HepG2 (cell line): ENCODE measurements around the gene NDUFB10. TPM values are rescaled to one million over a fixed set of nuclear protein-coding genes. Genes with fewer than 3 reads are reported as not detected.

Experiments used
- ATAC-seq: fragments of 200-7000 bp; cut with Tn5 transposase; 3 replicates; pipeline ENCODE4 v1.9.1; 2020; ENCODE audit warnings: mild to moderate bottlenecking, moderate library complexity
- BruUV-seq: library from RNA; stranded (reverse); fragments of 400-500 nt; replicated peaks from 2 replicates; lab custom pipeline; 2021; lab: Mats Ljungman, UMichigan
- CTCF ChIA-PET: fragments of 300-600 bp; formaldehyde crosslinking; extraction: SDS; loops from one replicate; lab custom pipeline; 2021; ENCODE audit warnings: low total read pairs, inconsistent platforms, low intra/inter-chr PET ratio; lab: Yijun Ruan, JAX
- POLR2A ChIA-PET: fragments of 350-600 bp; sonication (Branson Sonifier 250); formaldehyde crosslinking; loops from one replicate; lab custom pipeline; 2020; ENCODE audit warnings: antibody characterized with exemption, inconsistent platforms; lab: Yijun Ruan, JAX
- DNase-seq: peaks from one replicate; pipeline ENCODE4 v3.0.0-alpha.2; 2015; ENCODE audit warnings: low spot score
- FAIRE-seq: peaks from 3 replicates; lab custom pipeline; 2011; peaks lifted over from hg19 to GRCh38; lab: Jason Lieb, UNC
- H2AFZ ChIP-seq: one replicate; pipeline ENCODE4 v1.6.1; 2011; ENCODE audit warnings: low read length, inconsistent platforms
- H3K27ac ChIP-seq: fragments of 300-600 bp; 3 replicates; pipeline ENCODE4 v1.8.0; 2011; ENCODE audit warnings: mixed run types, mild to moderate bottlenecking, mixed read lengths, low read length, inconsistent platforms; ENCODE audit not compliant: insufficient read depth; ENCODE audit errors: extremely low read length
- H3K27me3 ChIP-seq, 2 experiments: fragments of 200-600 bp in 1 of 2; 2 replicates in 1 of 2; 3 replicates in 1 of 2; pipeline versions ENCODE4 v1.6.0 to v1.8.0; 2011; ENCODE audit warnings: low read length in 2 of 2, mild to moderate bottlenecking in 2 of 2, moderate library complexity in 2 of 2, inconsistent platforms in 1 of 2; ENCODE audit not compliant: insufficient read depth in 2 of 2, control insufficient read depth in 1 of 2
- H3K36me3 ChIP-seq, 2 experiments: fragments of 200-600 bp in 1 of 2; replicated peaks in 1 of 2; 2 replicates in 1 of 2; 3 replicates in 1 of 2; pipeline versions ENCODE4 v1.5.1 to v1.8.0; 2011; ENCODE audit warnings: low read length in 2 of 2, inconsistent platforms in 1 of 2; ENCODE audit not compliant: insufficient read depth in 2 of 2, control insufficient read depth in 1 of 2
- H3K4me1 ChIP-seq: 2 replicates; pipeline ENCODE4 v1.5.1; 2012; ENCODE audit warnings: low read length, inconsistent platforms; ENCODE audit not compliant: insufficient read depth
- H3K4me2 ChIP-seq: 2 replicates; pipeline ENCODE4 v1.6.0; 2011; ENCODE audit warnings: low read depth, low read length, inconsistent platforms
- H3K4me3 ChIP-seq, 3 experiments: fragments of 200-600 bp in 1 of 3; sonication (generic), shearing (Covaris generic) in 1 of 3; replicated peaks in 1 of 3; 2 replicates each; pipeline ENCODE4 v1.5.1; 2011 to 2016; ENCODE audit warnings: low read length in 3 of 3, inconsistent platforms in 2 of 3, low read depth in 2 of 3, mild to moderate bottlenecking in 2 of 3, control low read depth in 1 of 3, mixed read lengths in 1 of 3; ENCODE audit not compliant: insufficient read depth in 1 of 3
- H3K79me2 ChIP-seq: one replicate; pipeline ENCODE4 v1.6.1; 2011; ENCODE audit warnings: low read length, inconsistent platforms; ENCODE audit not compliant: insufficient read depth
- H3K9ac ChIP-seq: 2 replicates; pipeline ENCODE4 v1.6.0; 2011; ENCODE audit warnings: mild to moderate bottlenecking, low read depth, low read length, inconsistent platforms; ENCODE audit not compliant: insufficient read depth
- H3K9me3 ChIP-seq: 2 replicates; pipeline ENCODE4 v1.5.1; 2012; ENCODE audit warnings: mild to moderate bottlenecking, low read length
- H4K20me1 ChIP-seq: 2 replicates; pipeline ENCODE4 v1.6.0; 2011; ENCODE audit warnings: inconsistent platforms, mild to moderate bottlenecking, low read length, moderate library complexity; ENCODE audit not compliant: insufficient read depth
- AGO2 ChIP-seq: fragments of 200-400 bp; formaldehyde crosslinking; optimal IDR thresholded peaks from 2 replicates; pipeline ENCODE3; 2017; ENCODE audit warnings: mild to moderate bottlenecking, low read depth, low read length, moderate library complexity
- CHCHD3 ChIP-seq: sonication (generic); formaldehyde crosslinking; IDR thresholded peaks from 2 replicates; pipeline ENCODE4 v1.8.0; 2022; ENCODE audit warnings: mild to moderate bottlenecking, missing genetic modification reagents, moderate library complexity
- IRF2 ChIP-seq: IDR thresholded peaks from 2 replicates; pipeline ENCODE4 v1.6.1; 2018; ENCODE audit warnings: missing genetic modification reagents, missing compliant biosample characterization
- MED8 ChIP-seq: sonication (generic); formaldehyde crosslinking; IDR thresholded peaks from 2 replicates; pipeline ENCODE4 v1.8.1; 2023; ENCODE audit warnings: mild to moderate bottlenecking, missing genetic modification reagents; ENCODE audit not compliant: insufficient replicate concordance
- PAF1 ChIP-seq: IDR thresholded peaks from 2 replicates; pipeline ENCODE4 v1.6.1; 2016; ENCODE audit warnings: missing genetic modification reagents, missing compliant biosample characterization
- SRY ChIP-seq: sonication (generic); formaldehyde crosslinking; IDR thresholded peaks from 2 replicates; pipeline ENCODE4 v1.8.0; 2022; ENCODE audit warnings: mild to moderate bottlenecking, missing genetic modification reagents
- SSRP1 ChIP-seq: IDR thresholded peaks from 2 replicates; pipeline ENCODE4 v1.6.1; 2016; ENCODE audit warnings: control low read depth
- ZNF354B ChIP-seq: sonication (generic); formaldehyde crosslinking; IDR thresholded peaks from 2 replicates; pipeline ENCODE4 v1.8.0; 2022; ENCODE audit warnings: mild to moderate bottlenecking, missing genetic modification reagents
- ZNF788 ChIP-seq: sonication (generic); formaldehyde crosslinking; IDR thresholded peaks from 2 replicates; pipeline ENCODE4 v1.5.0; 2020; ENCODE audit warnings: mild to moderate bottlenecking, missing genetic modification reagents, borderline replicate concordance
- ZNF883 ChIP-seq: sonication (generic); formaldehyde crosslinking; IDR thresholded peaks from 2 replicates; pipeline ENCODE4 v1.5.1; 2020; ENCODE audit warnings: mild to moderate bottlenecking, missing genetic modification reagents; ENCODE audit errors: not compliant biosample characterization
- WGBS: methylation state at CpG from one replicate; pipeline ENCODE4 v1.1.6; 2017; ENCODE audit warnings: low lambda C conversion rate; 5-methylcytosine and 5-hydroxymethylcytosine counted together
- in situ Hi-C: cut with HindIII; loops from 2 replicates; pipeline ENCODE4 v1.10.0; 2017; ENCODE audit warnings: low pct_unique_long_range_greater_than_20kb; ENCODE audit not compliant: extremely low pct_ligation_motif_present
- intact Hi-C: fragments of 100-400 bp; cut with micrococcal nuclease; formaldehyde crosslinking; loops from one replicate; pipeline ENCODE4 v1.10.0; 2022; ENCODE audit not compliant: unreplicated experiment
- polyA plus RNA-seq, 8 experiments: library from polyadenylated mRNA; depleted of rRNA in 3 of 8; stranded (reverse) in 7 of 8; unstranded in 1 of 8; fragments of >200 nt; fragmentation: Illumina TruSeq in 4 of 8; extraction: Trizol in 4 of 8; gene quantifications; 2 replicates each; pipeline versions ENCODE4 v1.2.1 to v1.2.3, GENCODE V29; 2011 to 2016; ENCODE audit warnings: low read depth in 4 of 8, missing spikeins in 1 of 8, mixed read lengths in 1 of 8; ENCODE audit not compliant: insufficient read depth in 1 of 8
- total RNA-seq, 5 experiments: library from RNA; depleted of rRNA; stranded (reverse); fragments of >200 nt; fragmentation: Illumina TruSeq; extraction: Trizol; gene quantifications; 2 replicates each; pipeline ENCODE4 v1.2.3, GENCODE V29; 2016; ENCODE audit warnings: low read depth in 1 of 5
- TF ChIP-seq, protein P1 (sequence below): sonication (generic); formaldehyde crosslinking; IDR thresholded peaks from 2 replicates; pipeline ENCODE4 v1.4.0; 2020; ENCODE audit warnings: mild to moderate bottlenecking, missing genetic modification reagents
- TF ChIP-seq, protein P2 (sequence below): IDR thresholded peaks from 2 replicates; pipeline ENCODE4 v1.6.1; 2016; ENCODE audit warnings: missing compliant biosample characterization, missing genetic modification reagents, borderline replicate concordance

Gene NDUFB10
- total and polyA plus RNA-seq, 2 of the 13 experiments (the other 11 are each of a cell fraction or from before 2014, with no cell fraction given): 68.6 to 157 TPM

DNA sequence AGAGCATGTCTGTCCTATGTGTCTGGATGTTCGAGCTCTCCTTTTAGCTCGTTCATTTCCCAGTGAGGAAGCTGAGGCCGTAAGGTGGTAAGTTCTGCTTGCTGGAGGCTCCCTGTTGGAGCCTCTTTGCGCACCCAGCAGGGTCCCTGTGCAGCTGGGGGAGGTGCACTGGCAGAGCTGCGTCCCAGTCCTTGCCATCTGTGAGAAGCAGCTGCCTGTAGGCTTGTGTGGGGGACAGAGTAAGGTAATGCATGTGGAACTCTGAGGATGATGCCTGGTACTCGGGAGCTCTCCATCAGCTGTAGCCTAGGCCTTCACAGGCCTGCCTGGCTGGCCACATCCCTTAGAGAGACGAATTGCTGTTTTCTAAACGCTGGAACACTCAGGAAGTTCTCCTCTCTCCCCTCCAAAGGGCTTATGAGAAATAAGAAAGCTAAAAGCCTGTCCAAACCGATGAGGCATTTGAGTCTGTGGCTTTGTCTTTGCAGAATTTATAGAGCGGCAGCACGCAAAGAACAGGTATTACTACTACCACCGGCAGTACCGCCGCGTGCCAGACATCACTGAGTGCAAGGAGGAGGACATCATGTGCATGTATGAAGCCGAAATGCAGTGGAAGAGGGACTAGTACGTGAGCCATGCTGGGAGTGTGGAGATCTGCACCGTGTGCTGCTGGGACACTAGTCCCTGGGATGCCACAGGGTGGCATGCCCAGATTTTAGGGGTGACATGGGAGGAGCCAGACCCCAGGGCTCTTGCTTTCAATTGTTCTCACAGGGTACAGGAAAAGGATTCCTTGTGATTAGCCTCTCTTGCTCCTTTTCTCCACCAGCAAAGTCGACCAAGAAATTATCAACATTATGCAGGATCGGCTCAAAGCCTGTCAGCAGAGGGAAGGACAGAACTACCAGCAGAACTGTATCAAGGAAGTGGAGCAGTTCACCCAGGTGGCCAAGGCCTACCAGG, 1.6 kb downstream of the NDUFB10 start:
- FAIRE-seq (peak; percentile 18), ATAC-seq (peak; percentile 39), DNase-seq (peak; percentile 53)
- Histone ChIP-seq H4K20me1 (peaks cover 34% of the 10 kb centered on the region), H2AFZ (no peak overlapping the region), H3K79me2 (peaks cover 42% of the 10 kb centered on the region), H3K4me1 (peaks cover 50% of the 10 kb centered on the region), H3K9ac (peak overlapping the region; percentile 94), H3K27me3 (no peaks in the 10 kb centered on the region; a peak in 1 of 5 replicates), H3K36me3 (peaks cover 3 to 19% of the 10 kb centered on the region in 2 experiments; a peak in 3 of 5 replicates), H3K4me3 (peak overlapping the region; percentile 81 to 98 (median 94); a peak in 5 of 6 replicates), H3K9me3 (no peaks in the 10 kb centered on the region), H3K4me2 (peak overlapping the region; percentile 75), H3K27ac (peak overlapping the region; percentile 80)
- WGBS: 30% methylated on average over 17 of the region's 20 CpGs
- in situ Hi-C loops: no loop called here
- ChIA-PET POLR2A (interaction anchor here (0.6 to 7.4 kb wide), 9 partner anchors 10 to 194 kb away, joined by 3 to 139 read pairs (median 6); partner anchors contain the start of genes GFER, MSRB1, NUBP2 and SPSB3), CTCF (no interaction called here)
- BruUV-seq: TSS peak; percentile 12
- intact Hi-C loops: no loop called here
- TF ChIP-seq, protein P1, sequence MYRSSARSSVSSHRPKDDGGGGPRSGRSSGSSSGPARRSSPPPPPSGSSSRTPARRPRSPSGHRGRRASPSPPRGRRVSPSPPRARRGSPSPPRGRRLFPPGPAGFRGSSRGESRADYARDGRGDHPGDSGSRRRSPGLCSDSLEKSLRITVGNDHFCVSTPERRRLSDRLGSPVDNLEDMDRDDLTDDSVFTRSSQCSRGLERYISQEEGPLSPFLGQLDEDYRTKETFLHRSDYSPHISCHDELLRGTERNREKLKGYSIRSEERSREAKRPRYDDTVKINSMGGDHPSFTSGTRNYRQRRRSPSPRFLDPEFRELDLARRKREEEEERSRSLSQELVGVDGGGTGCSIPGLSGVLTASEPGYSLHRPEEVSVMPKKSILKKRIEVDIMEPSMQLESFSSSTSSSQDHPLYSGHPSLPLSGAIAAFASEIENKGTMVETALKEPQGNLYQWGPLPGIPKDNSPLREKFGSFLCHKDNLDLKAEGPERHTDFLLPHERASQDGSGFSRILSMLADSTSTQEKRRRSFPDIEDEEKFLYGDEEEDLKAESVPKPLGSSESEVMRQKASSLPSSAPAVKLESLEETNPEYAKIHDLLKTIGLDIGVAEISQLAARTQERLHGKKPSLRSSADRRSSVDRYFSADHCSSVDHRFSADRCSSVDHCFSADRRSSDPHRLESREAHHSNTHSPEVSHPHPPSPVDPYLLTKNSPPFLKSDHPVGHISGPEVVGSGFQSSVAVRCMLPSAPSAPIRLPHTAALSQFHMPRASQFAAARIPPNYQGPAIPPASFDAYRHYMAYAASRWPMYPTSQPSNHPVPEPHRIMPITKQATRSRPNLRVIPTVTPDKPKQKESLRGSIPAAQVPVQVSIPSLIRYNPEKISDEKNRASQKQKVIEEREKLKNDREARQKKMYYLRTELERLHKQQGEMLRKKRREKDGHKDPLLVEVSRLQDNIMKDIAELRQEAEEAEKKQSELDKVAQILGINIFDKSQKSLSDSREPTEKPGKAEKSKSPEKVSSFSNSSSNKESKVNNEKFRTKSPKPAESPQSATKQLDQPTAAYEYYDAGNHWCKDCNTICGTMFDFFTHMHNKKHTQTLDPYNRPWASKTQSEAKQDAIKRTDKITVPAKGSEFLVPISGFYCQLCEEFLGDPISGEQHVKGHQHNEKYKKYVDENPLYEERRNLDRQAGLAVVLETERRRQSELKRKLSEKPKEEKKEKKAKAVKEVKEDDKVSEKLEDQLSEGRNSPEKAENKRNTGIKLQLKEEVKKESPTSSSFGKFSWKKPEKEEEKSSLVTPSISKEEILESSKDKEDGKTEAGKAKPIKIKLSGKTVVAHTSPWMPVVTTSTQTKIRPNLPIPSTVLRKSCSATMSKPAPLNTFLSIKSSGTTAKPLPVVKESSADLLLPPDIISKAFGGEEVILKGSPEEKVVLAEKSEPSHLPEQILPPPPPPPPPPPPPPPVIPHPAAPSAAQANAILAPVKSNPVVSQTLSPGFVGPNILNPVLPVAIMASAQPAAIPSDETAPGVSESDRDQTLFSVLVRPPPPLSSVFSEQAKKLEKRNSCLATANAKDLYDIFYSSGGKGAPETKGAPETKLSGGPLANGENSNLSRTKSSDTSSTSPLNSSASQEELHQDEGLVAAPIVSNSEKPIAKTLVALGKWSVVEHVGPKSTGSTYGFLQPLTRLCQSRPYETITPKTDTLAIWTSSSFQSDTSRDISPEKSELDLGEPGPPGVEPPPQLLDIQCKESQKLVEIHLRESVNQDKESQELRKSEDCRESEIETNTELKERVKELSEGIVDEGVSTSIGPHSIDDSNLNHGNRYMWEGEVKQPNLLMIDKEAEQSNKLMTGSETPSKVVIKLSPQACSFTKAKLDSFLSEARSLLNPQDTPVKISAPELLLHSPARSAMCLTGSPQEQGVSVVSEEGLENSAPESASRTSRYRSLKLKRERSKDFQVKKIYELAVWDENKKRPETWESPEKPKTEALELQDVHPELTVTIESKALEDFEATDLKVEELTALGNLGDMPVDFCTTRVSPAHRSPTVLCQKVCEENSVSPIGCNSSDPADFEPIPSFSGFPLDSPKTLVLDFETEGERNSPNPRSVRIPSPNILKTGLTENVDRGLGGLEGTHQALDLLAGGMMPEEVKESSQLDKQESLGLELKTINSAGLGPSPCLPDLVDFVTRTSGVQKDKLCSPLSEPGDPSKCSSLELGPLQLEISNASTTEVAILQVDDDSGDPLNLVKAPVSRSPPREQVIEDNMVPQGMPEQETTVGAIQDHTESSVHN (CRISPR knock-in tag): no peak
- TF ChIP-seq PAF1 (CRISPR knock-in tag) (peak; percentile 99), IRF2 (CRISPR knock-in tag) (0 out of 2 replicates have a peak, but pooled peaks have one; percentile 19), SRY (CRISPR knock-in tag) (peak; percentile 24; the same call in 1 of the 2 replicates), ZNF788 (CRISPR knock-in tag) (peak; percentile 39; the same call in 1 of the 2 replicates), AGO2 (peak; percentile 22), CHCHD3 (CRISPR knock-in tag) (no peak), MED8 (CRISPR knock-in tag) (peak; percentile 44), SSRP1 (CRISPR knock-in tag) (peak; percentile 90; the same call in 1 of the 2 replicates), ZNF883 (CRISPR knock-in tag) (no peak), ZNF354B (CRISPR knock-in tag) (no peak)
- TF ChIP-seq, protein P2, sequence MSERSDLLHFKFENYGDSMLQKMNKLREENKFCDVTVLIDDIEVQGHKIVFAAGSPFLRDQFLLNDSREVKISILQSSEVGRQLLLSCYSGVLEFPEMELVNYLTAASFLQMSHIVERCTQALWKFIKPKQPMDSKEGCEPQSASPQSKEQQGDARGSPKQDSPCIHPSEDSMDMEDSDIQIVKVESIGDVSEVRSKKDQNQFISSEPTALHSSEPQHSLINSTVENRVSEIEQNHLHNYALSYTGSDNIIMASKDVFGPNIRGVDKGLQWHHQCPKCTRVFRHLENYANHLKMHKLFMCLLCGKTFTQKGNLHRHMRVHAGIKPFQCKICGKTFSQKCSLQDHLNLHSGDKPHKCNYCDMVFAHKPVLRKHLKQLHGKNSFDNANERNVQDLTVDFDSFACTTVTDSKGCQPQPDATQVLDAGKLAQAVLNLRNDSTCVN (CRISPR knock-in tag): 0 out of 2 replicates have a peak, but pooled peaks have one; percentile 14
